BJ (cell line): ENCODE measurements around the gene ACOT9. TPM values are rescaled to one million over a fixed set of nuclear protein-coding genes. Genes with fewer than 3 reads are reported as not detected.

Experiments
- CTCF ChIA-PET: fragments of 350-600 bp; formaldehyde crosslinking; extraction: SDS; loops from one replicate; lab custom pipeline; 2021; ENCODE audit warnings: antibody characterized with exemption, inconsistent platforms; lab: Yijun Ruan, JAX
- POLR2A ChIA-PET: fragments of 300-600 bp; sonication (Branson Sonifier 250); formaldehyde crosslinking; extraction: SDS; loops from one replicate; lab custom pipeline; 2021; ENCODE audit warnings: antibody characterized with exemption; lab: Charles Lee
- DNase-seq: peaks from one replicate; pipeline ENCODE4 v3.0.0-alpha.2; 2011; ENCODE audit warnings: low read depth
- H3K27me3 ChIP-seq: 2 replicates; pipeline ENCODE4 v1.6.0; 2011; ENCODE audit warnings: low read length; ENCODE audit not compliant: control insufficient read depth, insufficient read depth
- H3K36me3 ChIP-seq: 2 replicates; pipeline ENCODE4 v1.5.1; 2011; ENCODE audit warnings: low read length; ENCODE audit not compliant: control insufficient read depth, insufficient read depth
- H3K4me3 ChIP-seq: 2 replicates; pipeline ENCODE4 v1.5.1; 2011; ENCODE audit warnings: low read depth, mild to moderate bottlenecking, control low read depth, low read length
- CTCF ChIP-seq: IDR thresholded peaks from 2 replicates; pipeline ENCODE4 v1.5.1; 2011; ENCODE audit warnings: low read depth, mild to moderate bottlenecking, control low read depth, inconsistent platforms, low read length, moderate library complexity; ENCODE audit not compliant: insufficient read depth
- polyA plus RNA-seq: library from polyadenylated mRNA; depleted of rRNA; stranded (reverse); fragments of >200 nt; gene quantifications from 2 replicates; pipeline ENCODE4 v1.2.3, GENCODE V29; 2011

The ACOT9 gene
- polyA plus RNA-seq, 1 experiment: 27.7 TPM

DNA sequence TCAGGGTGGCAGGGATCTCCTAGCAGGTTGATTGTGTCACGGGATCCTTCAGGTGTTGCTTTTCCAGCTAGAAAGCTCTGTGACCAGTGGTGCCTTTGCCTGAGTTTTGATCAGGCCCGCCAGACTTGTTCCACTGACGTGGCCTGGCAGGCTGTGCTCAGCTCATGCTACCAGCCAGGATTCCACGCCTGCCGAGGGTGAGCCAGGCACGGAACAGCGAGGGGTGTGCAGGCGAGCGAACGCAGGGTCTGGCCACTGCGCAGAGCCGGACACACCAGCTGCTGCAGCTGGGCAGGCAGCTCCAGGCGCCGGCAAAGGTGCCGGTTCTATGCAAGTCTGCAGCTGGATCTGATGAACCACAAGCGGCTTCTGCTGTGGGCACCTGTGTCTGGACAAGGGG, 22.8 kb upstream of the ACOT9 start:
- Histone ChIP-seq H3K36me3 (no peaks in the 10 kb centered on the region), H3K27me3 (no peaks in the 10 kb centered on the region), H3K4me3 (no peak overlapping the region)
- POLR2A ChIA-PET: no interaction called here
- TF ChIP-seq CTCF: no peak
- CTCF ChIA-PET: no interaction called here
- DNase-seq: no peak

- DNase-seq: no peak
- POLR2A ChIA-PET: interaction anchor here (0.7 kb wide), 1 partner anchor 1074 kb away, joined by 3 read pairs; no protein-coding TSS in a partner anchor
Observed at GRCh38 chrX:23765449-23765848, 22.4 kb upstream of the ACOT9 start.

DNA sequence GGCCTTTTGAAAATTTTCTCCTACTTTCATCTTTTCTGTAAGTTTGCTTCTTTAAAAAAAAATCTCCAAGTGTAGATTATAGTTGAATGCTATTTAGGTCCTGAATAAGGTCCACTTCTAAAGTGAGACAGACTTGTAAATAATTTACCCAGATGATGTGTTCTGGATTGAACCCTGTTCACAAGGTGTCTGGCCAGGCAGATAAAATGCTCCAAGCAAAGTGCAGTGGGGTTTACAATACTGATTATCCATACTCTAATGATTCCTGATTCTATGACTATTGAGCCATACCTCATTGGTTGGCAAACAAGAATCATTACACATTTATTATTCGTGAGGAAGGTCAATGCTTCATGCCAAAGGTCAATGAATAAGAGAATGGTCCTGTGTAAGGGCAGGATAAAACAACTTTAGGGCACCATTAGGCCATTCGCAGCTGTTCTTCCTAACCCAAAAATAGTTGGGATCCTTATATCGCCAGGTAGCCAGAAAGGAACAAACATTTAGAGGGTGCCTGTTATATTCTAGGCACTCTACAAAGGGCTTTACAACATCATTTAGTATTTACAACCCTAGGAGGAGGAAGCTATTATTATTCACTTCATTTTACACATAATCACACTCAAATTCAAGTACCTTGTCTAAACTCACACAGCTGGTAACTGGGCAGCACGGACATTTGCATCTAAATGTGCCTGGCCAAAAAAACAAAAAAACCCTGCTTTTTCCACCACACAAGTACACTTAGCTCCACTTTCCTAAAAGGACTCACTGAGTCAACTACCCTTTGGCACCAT, 21.3 kb upstream of the ACOT9 start:
- Histone ChIP-seq H3K27me3 (no peaks in the 10 kb centered on the region), H3K4me3 (no peak overlapping the region), H3K36me3 (no peaks in the 10 kb centered on the region)
- no peak for TF ChIP-seq CTCF
- ChIA-PET CTCF (no interaction called here), POLR2A (no interaction called here)
- no peak for DNase-seq

More at GRCh38 chrX:23765449-23765848, 22.4 kb upstream of the ACOT9 start:
- no peak for TF ChIP-seq CTCF
- H3K36me3 ChIP-seq: no peaks in the 10 kb centered on the region
- H3K4me3 ChIP-seq: no peak overlapping the region
- CTCF ChIA-PET: no interaction called here
- no peaks in the 10 kb centered on the region for H3K27me3 ChIP-seq

- POLR2A ChIA-PET: no interaction called here
- TF ChIP-seq CTCF: no peak
- no peak overlapping the region for H3K4me3 ChIP-seq
- CTCF ChIA-PET: interaction anchor here (0.6 to 1.5 kb wide), 2 partner anchors 13 to 143 kb away, joined by 3 to 4 read pairs; no protein-coding TSS in a partner anchor
- no peaks in the 10 kb centered on the region for H3K27me3 ChIP-seq
- no peaks in the 10 kb centered on the region for H3K36me3 ChIP-seq
- DNase-seq: no peak
Observed at GRCh38 chrX:23759821-23760220, 16.7 kb upstream of the ACOT9 start.

DNA sequence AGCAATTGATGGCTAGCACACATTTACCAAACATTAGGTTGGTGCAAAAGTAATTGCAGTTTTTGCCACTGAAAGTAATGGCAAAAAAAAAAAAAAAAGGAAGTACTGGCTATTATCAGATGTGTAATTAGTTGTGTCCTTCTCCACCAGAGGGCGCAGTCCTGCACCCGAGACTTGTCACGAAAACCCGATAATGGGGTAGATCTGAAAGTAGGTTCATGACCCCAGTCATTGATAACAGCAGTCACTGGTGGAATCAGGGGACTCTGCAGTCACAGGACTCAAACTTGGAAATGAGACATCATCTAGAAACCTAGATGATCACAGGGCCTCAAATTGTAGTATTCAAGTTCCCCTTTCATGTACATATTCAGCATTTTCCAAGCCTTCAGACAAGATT, 13.1 kb upstream of the ACOT9 start:
- H3K27me3 ChIP-seq: no peaks in the 10 kb centered on the region
- CTCF ChIA-PET: interaction anchor here (1.5 to 2.3 kb wide), 2 partner anchors 23 to 146 kb away, joined by 4 to 14 read pairs; no protein-coding TSS in a partner anchor
- H3K36me3 ChIP-seq: no peaks in the 10 kb centered on the region
- peak; percentile 48 for TF ChIP-seq CTCF
- no peak overlapping the region for H3K4me3 ChIP-seq
- POLR2A ChIA-PET: no interaction called here
- DNase-seq: no peak
